GM18909 (cell line): Measurements from ENCODE around the gene LINC01488.

ENCODE experiments used
- ATAC-seq: cut with Tn5 transposase; IDR thresholded peaks from one replicate; pipeline ENCODE4 v1.9.1; 2021; ENCODE audit warnings: mild to moderate bottlenecking; ENCODE audit not compliant: unreplicated experiment, poor library complexity

LINC01488 gene

DNA sequence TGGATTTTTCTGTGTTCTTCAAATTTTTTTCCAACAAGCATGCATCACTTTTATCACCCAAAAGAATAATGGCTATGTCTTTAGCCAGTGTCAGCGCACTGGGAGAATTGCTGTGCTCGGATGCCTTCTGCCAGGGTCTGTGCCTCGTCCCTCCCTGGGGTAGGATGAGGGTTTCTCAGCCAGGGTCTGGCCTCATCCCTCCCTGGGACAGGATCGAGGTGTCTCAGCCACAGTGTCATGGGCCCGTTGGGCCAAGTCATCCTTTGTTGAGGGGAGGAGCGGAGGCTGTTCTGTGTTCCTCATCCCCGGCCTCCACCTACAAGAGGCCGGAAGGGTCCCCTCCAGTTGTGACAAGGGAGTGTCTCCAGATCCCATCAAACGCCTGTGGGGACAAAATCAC is 22.7 kb downstream of the LINC01488 start:
- no peak for ATAC-seq

DNA sequence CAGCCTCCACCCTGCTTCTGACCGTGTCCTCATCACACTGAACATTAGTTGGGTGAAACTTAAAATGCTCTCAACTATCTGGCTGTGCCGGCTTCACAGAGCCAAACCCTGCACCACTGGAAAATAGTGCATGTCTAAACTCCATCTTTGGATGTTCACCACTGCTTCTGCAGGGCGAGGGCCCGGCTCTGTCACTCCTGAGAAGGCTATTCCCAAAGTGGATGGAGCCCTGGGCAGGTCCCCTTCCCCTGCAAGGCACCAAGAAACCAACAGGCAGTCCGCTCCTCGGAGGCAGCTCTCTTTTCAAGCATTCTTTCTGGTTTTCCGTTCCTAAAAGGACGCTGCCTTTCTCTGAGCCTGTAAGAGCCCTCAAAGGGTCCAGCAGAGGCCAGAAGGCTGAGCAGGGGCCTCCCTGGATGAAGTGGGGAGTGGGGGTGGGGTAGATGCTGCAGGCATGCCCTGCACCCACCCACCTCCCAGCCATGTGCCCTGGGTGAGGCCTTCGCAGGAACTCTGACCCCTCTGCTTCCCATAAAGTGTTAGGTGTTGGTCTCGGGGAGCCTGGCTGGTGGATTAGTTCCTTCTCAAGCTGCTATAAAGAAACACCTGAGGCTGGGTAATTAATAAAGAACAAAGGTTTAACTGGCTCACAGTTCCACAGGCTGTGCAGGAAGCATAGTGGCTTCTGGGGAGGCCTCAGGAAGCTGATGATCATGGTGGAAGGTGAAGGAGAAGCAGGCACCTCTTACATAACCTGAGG is 23.3 kb downstream of the LINC01488 start:
- ATAC-seq = no peak

DNA sequence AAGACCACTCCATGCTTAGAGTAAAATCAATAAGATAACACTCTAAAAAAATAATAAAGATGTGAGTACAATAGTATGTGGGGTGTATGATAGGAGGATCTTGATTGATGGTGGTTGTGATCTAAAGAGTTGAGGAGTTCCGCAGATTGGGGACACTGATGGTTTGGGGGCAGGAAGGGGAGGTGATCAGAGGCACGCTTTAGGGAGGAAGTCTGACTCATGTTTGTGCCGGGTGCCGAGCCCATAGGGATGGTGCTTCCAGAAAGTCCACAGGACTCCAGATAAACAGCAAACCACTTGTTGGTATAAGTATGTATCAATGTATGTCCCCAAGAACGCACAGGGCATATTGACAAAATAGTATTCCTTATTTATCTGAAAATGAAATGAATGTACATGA is 27.5 kb downstream of the LINC01488 start:
- ATAC-seq = no peak

DNA sequence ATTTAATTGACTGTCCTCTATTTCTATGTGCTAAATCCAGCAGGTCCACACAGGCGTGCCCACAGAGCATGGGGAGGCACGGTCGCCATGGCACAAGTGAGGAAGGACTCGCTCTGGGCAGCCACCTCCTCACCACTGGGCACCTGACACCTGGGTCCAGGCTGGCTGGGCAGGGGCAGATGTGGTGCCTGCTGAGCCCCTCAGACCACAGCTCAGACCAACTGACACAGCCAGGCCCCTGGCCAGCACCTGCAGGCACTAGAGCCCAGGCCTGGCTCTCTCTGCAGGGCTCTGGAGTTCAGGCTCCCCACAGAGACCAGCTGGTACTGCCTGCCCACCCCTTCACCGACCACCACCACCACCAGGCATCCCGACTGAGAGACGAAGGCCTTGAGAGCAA is 27.9 kb downstream of the LINC01488 start:
- no peak for ATAC-seq

DNA sequence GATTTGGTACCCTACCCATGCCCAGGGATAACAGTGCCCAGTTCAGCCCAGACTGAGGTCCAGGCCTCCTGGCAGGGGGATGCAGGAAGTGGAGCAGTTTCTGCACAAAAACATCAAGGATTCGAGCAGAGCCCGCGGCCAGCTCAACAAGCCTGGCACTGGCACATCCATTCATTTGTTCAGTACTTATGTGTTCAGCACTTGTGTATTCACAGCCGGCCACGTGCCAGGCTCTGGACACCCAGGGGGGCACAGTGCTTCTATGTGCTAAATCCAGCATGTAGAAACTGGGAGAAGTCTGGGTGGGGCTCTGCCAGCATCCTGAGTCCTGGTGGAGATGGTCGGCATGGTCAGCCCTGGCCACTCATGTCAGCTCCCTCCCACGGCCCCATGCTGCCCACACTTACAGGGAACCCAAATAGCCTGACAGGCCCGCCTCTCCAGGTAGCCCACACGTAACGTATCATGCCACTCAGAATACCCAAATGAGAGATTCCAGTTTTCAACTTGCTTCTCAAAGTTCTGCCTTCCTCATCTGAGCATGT is 28.5 kb downstream of the LINC01488 start:
- ATAC-seq = no peak

DNA sequence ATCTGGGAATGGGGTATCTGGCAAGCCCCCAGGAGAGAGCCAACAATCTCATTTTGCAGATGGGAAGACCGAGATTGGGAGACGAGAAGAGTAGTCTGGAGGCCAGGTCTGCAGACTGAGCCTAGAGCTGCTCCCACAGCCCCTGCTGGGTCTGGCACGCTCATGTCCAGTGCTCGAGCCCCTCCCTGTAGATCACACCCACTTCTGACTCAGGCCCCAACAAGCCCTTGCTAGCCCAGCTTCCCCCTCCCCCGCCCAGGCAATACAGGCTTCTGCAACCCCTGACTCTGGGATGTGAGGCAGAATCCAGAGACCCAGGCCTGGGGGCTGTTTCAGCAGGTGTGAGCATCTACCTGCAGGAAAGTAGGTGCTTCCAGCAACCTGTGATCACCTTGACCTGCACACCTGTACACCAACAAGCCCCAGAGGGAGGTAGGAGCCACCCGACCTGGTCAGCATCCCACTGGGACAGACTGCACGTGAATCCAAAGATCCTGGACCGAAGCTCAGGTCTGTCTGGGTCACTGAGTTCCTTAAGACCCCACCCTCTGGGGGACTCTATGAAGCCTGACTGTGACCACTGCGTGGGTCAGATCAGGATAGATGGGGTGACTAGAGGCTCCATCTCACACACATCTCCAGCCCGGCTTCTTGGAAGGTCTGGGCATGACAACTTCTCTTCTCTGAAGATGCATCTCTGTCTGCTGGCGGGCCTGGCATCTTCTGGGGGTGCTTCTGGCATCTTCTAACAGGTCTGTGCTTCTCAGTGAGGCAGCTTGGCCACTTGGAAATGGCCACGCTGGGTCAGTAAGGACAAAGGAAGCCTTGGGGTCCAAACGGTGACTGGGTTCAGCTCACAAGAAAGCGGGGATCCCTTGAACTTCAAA is 29.3 kb downstream of the LINC01488 start:
- no peak for ATAC-seq

DNA sequence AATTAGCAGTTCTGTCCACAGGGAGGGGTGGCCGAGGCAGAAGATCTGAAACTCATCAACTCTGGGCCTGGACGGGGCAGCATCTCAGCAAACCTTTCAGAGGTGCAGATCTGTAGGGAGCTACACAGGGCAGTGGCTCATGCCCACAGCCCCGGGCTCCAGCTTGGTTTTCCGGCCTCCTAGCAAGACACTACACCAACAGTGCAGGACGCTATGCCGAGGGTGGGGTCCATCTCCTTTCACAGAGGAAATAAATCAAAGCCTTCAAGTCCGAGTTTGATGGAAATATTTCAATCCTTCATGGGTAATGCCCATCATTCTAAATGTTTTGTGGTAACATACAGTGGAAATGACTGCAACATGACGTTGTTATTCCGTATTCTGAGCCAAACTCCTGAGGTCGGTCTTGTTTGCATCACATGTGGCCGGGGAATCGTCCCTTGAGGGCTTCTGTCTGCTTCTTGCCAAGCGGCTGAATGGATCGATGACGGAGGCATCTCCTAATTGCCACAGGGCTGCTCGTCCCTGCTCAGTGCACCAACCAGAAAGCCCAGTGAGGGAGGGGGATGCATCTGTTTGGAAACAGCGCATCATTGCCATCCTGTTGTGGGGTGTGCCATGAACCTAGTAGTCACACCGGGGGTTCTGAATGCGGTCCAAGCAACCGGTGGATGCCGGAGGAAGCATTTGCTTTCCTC is 30.0 kb downstream of the LINC01488 start:
- no peak for ATAC-seq

DNA sequence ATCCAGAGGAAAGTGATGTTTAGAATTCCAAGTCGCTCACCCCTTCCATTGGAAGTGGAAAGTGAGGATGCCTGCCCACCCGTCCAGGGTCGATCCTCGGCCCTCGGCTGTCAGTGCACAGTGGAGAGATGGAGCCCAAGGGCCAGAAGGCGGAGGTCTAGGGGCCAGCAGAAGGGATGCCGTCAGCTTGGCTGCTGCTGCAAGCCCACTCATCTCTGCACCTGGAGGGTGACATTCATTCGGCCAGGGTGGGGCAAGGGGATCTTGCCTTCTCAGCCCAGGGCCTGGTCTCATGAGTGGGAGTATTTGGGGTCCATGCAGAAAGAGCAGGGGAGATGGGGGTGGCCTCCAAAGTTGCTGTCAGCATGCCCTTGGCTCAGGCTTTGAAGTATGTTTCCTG is 30.7 kb downstream of the LINC01488 start:
- no peak for ATAC-seq

DNA sequence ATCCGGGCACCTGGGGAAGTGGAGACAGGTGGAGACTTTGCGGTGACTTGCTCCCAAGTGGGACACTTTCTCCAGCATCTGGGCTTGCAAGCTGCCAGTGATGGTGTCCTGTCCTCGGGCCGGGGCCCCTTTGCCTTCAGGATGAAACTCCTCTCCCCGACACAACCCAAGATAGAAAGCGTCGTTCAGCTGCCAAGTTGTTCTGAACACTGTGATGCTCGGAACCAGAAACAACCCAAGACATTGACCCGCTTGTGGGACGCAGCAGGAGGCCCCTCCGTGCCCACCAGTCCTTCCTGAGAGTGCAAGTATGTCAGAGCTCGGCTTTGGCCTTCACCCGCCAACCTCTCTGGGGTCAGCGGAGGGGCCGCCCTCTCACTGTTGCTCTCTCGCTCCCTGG is 31.3 kb downstream of the LINC01488 start:
- no peak for ATAC-seq

DNA sequence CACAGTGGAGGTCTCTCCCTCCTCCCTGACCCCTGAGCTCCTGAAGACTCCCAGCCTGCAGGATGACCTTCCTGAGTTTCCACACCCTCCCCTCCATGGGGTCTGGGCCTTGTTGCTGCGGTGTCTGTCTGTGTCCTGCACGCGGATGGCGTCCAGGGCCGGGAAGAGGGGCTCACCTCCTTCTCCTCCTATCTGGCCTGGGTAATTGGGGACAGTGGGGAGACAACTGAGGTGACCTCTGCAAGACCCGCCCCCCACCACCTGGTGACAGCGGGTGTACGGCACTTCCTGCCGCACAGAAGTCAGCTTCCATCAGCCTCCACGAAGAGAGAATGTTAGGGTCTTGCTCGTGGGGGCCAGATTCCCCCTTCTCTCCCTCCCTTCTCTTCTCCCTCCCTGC is 31.7 kb downstream of the LINC01488 start:
- ATAC-seq = no peak

DNA sequence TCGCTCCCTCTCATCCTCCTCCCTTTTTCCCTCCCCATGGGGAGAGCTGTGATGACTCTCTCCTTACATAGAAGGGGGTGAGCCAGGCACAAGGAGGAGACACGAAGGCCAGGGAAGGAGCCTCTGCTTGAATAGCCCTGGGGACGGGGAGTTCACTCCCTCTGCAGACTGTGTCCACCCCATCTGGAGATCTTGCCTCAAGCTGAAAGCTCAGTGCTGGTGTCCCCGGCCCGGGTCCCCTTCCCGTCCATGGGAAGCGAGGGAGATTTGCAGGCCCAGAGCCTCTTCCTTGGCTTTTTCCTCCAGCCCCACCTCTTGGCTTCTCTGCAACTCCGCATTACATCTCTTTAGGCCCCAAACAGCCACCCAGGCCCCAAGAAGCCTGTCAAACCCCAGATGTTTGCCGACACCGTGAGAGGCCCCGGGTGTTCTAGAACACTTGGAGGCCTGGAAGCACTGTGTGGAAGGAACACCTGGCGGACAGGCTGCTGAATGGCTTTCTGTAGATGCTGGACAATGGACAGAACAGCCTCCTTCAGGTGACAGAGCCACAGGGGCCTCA is 32.3 kb downstream of the LINC01488 start:
- ATAC-seq = no peak

DNA sequence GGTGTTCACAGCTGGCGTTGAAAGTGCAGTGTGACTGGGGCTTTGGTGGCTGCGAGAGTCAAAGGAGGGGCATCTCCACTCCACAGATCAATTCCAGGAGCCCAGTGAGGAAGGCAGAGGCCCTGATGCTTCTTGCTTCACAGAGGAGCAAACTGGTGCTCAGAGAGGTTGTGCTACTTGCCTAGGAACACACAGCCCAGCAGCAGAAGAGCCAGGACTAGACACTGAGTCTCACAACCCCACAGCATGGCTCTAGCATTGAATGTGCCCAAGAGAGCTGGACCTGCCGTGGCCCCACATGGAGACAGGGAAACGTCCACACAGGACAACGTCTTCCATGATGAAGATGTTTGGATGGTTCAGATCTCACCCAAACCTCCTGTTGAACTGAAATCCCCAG is 33.3 kb downstream of the LINC01488 start:
- ATAC-seq = no peak

DNA sequence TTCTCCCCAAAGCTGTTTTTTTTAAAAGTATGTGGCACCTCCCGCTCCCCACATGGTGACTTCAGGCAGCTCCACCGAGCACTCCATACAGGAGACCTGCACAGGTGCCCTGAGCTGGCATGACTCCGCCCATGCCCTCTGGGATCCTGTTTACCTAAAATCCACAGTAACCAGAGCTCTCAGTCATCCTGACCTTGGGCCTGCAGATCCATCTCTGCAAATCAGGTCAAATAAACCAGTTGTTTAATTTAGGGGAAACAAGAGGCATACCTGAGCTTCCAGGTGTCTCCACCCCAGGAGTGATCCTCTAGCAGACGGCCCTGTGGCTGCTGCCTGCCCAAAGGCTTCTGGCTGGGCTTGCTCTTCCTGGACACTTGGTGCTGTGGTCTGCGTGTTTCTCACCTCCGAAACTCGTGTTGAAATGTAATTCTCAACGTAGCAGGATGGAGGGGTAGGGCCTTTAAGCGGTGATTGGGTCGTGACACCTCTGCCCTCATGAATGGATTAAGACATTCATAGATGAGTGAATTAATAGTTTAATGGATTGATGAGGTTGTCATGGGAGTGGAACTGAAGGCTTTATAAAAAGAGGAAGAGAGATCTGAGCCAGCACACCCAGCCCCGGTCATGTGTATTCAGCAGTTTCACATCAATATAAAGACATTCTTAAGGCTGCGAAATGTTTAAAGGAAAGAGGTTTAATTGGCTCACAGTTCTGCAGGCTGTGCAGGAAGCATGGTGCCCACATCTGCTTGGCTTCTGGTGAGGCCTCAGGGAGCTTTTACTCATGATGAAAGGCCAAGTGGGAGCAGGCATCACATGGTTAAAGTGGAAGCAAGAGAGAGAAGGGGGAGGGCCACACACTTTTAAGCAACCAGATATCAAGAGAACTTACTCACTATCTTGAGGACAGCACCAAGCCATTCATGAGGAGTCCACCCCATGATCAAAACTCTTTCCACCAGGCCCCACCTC is 34.1 kb downstream of the LINC01488 start:
- no peak for ATAC-seq

DNA sequence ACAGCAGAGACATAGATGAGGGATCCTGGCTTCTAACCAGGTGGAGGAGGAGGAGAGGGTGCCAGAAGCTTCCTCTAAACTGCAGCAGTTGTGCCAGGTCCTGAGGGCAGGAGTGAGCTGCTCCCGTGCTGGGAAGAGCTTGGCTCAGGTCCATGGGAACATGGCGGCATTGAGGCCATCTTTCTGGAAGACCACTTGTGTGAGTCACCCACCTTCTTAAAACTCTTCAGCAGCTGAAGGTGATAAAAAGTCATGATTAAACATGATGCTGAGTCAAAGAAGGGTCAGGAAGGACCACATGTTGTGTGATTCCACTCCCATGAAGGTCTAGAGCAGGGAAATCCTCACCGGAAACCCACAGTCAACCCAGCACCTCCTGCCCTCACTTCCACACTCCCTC is 35.1 kb downstream of the LINC01488 start:
- ATAC-seq = no peak

DNA sequence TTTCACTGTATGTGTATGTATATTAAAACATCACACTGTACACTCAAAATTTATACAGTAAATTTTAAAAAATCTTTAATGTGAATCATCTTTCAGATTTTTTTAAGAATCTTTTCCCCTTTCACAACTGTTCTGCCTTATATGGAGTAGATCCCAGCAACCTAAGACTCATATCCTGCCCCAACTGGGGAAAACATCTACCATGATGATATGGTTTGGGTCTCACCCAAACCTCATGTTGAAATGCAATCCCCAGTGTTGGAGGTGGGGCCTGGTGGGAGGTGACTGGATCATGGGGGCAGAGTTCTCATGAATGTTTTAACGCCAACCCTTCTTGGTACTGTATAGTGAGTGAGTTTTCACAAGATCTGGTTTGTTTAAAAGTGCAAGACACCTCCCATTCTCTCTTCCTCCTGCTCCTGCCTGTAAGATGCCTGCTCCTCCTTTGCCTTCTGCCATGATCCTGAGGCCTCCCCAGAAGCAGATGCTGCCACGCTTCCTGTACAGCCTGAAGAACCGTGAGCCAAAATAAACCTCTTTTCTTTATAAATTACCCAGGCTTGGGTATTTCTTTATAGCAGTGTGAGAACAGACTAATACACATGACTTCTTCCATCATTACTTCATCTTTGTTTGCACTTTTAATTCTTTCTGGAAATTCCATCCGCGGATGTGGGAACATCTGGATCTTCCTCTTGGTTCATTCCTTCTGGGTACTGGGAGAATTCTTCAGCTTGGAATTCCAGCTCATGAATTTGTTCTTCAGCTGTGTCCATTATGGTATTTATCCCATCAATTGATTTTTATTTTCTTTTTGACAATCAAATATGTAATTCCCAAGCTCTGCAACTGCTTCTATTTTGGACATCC is 36.9 kb downstream of the LINC01488 start:
- no peak for ATAC-seq

DNA sequence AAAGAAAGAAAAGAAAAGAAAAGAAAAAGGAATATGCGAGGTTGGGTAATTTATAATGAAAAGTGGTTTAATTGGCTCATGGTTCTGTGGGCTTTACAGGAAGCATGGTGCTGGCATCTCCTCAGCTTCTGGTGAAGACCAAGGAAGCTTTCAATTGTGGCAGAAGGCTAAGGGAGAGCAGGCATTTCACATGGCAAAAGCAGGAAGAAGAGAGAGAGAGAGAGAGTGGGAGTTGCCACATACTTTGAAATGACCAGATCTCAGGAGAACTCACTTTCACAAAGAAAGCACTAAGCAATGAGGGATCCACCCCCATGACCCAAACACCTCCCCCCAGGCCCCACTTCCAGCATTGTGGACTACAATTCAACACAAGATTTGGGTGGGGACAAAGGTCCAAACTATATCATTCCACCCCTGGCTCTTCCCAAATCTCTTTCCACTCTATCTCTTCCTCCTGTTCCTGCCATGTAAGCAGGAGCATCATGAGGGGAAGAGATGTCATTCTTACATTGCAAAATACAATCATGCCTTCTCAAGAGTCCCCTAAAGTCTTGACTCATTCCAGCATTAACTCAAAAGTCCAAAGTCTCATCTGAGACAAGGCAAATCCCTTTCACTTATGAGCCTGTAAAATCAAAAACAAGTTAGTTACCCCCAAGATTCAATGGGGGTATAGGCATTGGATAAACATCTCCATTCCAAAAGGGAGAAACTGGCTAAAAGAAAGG is 38.9 kb downstream of the LINC01488 start:
- ATAC-seq = no peak

DNA sequence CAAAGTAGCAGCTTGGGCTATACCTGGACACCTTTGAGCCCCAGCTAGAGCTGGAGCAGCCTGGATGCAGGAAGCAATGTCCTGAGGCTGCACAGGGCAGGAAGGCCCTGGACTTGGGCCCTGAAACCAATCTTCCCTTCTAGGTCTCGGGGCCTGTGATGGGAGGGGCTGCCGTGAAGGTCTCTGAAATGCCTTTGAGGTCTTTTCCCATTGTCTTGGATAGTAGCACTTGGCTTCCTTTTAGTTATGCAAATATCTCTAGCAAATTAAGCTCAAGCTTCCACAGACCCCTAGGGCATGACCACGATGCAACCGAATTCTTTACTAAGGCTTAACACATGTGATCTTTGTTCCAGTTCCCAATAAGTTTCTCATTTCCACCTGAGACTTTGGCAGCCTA is 40.0 kb downstream of the LINC01488 start:
- ATAC-seq = no peak

DNA sequence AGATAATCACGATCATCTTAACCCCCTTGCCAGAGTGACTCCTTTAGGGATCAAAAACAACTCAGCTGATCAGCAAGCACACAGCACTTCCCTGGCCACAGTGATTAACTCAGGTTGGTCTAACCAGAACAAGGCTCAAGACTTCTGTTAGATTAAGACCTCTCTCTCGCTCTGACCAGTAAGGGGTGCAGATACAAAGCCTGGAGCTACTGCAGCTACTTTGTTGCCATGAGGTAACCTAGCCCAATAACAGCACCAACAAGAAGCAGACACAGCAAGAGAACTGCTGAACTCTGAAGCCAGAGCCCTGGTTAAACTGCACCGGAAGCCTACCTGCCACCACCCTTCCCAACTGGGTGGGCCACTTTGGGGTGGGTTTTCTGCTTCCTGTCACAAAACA is 42.0 kb downstream of the LINC01488 start:
- ATAC-seq = no peak
